GM10847 (cell line): Measurements from ENCODE around the gene PLPP1.

Experiments used
- POLR2A ChIP-seq: IDR thresholded peaks from 2 replicates; pipeline ENCODE4 v1.6.1; 2011; ENCODE audit not compliant: insufficient read length; ENCODE audit errors: extremely low read depth

The PLPP1 gene

DNA sequence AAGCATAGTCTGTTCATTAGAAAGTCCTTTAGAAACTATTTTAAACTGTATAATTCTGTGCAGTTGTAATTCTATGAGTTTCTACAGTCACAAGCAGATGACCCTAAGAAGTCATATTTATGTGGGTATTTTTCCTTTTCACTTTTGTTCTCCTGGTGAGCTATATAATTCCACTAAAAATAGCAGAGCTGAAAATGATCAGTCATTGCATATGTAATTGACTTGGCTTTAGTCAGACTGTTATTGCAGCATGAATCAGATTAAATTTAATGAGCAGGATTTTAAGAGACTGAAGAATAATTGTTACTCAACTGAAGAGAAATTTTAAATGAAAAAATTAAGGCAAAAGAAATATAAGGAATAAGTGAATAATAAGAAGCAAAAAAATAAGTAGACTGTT, 118.5 kb downstream of the PLPP1 start:
- TF ChIP-seq POLR2A, result no peak

GRCh38 chr5:55415071-55415470, 119.7 kb downstream of the PLPP1 start:
- TF ChIP-seq POLR2A, result no peak

GRCh38 chr5:55413644-55414043, 121.1 kb downstream of the PLPP1 start:
- TF ChIP-seq POLR2A, result no peak

- no peak for TF ChIP-seq POLR2A
Measured at GRCh38 chr5:55411876-55412275, 122.9 kb downstream of the PLPP1 start.

DNA sequence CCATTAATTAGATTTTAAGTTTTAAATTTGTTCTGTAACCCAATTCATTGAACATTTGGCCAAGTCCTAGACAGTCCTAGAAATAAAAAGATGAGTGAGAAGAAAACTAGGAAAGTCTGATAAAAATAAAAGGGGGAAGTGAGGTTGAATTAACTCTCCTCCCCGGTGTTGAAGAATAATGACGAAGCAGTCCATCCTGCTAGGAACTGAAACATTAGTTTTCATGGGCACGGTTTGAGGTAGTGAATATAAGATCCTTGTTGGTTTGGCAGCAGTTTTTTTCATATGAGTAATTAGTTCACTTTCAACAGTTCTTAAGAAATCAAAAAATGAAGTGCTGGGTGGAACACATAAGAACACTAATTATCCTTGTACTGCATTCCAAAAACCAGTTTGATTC, 123.9 kb downstream of the PLPP1 start:
- no peak for TF ChIP-seq POLR2A

- TF ChIP-seq POLR2A, result no peak
Measured at GRCh38 chr5:55409775-55410174, 125.0 kb downstream of the PLPP1 start.

GRCh38 chr5:55407984-55408383, 126.8 kb downstream of the PLPP1 start:
- no peak for TF ChIP-seq POLR2A

DNA sequence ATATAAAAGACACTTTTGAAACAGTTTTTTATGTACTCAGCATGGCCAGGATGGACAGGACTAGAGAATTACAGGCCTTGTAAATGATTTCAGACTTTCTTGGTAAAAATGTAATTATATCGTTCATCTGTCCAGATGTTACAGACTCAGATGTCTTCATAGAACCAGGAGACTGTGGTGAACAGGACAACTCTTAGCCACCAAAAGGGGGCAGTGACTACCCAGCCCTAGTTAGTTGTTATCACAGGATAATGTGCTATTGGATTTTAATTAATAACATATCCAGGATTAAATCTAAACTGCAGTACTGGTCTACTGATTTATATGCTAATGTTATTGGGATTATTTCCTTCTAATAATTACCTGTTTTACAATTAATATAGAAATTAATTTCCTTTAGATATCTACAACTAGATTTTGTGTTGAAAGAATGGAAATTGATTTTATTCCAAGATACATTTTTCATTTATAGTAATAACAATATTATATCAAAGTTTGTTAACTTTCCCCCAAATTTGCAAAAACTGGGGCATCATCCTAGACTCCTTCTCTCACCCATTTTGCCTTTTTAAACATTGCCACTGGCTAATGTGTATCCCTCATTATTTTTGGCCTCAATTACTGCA, 127.6 kb downstream of the PLPP1 start:
- TF ChIP-seq POLR2A, result no peak

DNA sequence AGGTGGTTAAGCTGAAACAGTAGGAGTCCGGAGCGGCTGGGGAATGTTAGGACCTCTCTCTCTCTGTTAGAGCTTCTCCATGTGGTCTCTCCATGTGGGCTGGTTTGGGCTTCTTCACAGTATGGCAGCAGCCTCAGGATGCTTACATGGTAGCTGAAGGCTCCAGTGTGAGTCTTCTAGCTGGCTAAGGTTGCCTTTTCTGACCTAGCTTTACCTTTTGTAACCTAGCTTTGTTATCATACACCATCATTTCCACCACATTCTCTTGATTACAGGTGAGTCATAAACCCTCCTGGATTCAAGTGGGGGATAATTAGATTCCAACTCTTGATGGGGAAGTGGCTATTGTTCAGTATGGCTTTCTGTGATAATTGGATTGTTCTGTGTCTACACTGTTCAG, 128.5 kb downstream of the PLPP1 start:
- TF ChIP-seq POLR2A, result no peak

DNA sequence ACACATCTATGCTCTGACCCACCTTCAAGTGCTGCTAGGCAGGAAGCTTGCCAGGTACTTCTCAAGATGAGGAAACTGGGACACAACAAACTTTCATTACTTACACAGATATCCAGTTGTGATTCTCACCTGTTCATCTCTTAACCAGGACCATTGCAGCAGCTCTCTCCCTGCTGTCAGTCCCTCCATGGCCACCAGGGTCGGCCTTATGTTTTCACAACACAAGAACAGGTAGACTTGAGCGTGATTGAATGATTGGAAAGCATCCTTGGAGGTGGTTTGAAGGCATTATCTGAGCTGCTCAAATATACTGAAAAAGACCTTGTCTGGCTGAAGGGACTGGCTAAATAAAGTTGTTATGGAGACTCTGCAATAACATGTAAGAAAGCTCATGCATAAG, 132.6 kb downstream of the PLPP1 start:
- no peak for TF ChIP-seq POLR2A

- TF ChIP-seq POLR2A, result no peak
Measured at GRCh38 chr5:55393501-55394175, 141.1 kb downstream of the PLPP1 start.

DNA sequence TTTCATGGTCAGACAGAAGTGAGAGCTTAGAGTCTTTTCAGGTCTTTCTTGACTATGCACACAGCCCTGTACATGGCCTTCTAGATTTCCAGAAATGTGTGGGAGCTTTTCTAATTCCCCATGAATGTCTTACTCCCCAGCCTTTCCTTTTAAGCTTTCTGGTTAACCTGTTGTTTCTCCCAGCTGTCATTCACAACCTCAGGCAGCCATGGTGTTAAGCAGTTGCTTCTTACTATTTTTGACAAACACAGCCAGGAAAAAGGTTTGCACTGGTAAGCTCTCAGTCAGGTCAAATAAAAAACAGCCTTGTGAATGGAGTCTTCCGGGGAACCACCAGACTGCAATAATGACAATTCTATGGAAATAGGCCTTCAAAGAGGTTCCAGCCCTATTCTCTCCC, 142.1 kb downstream of the PLPP1 start:
- TF ChIP-seq POLR2A, result no peak

GRCh38 chr5:55391707-55392106, 143.1 kb downstream of the PLPP1 start:
- no peak for TF ChIP-seq POLR2A

DNA sequence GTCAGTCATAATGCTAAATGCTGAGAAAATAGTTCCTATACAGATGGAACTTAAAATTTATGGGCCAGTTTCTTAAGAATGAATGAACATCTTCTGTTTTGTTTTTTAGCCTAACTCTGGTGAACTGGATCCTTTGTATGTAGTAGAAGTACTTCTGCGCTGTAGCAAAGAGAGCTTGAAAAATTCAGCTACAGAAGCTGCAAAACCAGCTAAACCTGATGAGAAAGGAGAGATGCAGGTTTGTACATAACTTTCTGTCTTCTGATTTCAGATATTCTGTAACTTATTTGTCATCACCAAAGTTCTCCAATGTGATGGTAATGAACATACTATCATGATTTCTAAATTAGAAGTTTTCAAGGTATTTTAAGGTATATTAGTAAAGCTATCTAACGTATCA, 146.9 kb downstream of the PLPP1 start:
- TF ChIP-seq POLR2A, result no peak

DNA sequence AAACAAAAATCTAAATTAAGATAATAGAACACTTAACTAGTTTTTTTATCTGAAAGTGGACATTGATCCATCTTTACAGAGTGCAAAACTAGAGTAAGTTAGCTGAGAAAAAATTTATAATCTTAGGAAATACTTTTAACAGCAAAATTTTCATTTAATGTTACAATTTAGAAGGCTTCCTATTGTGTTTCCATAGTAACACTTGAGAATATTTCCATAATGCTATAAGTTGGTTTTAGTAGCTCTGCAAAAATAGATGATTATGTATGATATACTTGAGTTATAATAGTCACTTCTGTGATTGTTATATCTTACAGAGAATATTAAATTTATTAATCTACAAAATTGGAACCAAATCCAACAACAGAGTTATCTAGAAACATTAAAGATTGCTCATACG, 148.4 kb downstream of the PLPP1 start:
- TF ChIP-seq POLR2A, result no peak

DNA sequence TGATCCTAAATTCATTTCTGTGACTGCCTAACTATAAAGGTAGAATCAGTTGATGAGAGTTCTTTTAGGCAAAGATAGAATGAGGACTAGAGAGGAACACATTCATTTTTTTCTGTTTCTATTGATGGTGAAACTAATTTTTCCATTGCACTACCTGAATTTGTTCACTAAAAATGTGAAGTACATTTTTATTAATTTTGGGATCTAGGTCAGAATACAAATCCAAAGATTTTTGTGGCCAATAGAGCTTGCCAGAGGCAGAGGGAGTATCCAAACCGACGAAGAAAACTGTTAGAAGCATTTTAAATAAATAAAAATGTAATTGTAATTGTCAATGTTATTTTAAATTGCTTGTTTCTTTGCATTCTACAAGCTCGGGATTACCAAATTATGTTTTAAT, 148.9 kb downstream of the PLPP1 start:
- no peak for TF ChIP-seq POLR2A

DNA sequence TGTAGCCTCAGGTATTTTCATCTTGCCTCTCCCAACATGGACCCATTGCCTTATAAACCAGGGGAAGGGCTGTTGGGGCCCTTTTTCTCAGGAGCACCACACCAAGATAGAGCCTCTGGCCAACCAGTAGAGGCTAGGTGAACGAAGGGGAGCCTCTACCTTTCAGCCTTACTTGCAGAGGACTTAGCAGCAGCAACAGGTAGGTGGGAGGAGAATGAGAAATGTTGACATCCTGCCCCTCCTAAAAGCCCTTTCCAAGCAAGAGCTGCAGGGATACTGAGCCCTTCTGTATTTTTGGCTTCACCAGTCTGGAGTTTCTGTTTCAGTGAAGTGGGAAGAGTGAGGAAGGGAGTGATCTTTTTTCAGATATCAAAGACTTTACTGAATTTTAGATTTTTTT, 149.5 kb downstream of the PLPP1 start:
- TF ChIP-seq POLR2A, result no peak
